ENCODE results near the gene RHOBTB3. TPM values are rescaled to one million over a fixed set of nuclear protein-coding genes. Genes with fewer than 3 reads are reported as not detected.
"Not testable (repeated sequence)": the region's sequence is repeated elsewhere in the genome, so short reads cannot be mapped to it uniquely, and the experiment has no call there.

RHOBTB3 gene, protein sequence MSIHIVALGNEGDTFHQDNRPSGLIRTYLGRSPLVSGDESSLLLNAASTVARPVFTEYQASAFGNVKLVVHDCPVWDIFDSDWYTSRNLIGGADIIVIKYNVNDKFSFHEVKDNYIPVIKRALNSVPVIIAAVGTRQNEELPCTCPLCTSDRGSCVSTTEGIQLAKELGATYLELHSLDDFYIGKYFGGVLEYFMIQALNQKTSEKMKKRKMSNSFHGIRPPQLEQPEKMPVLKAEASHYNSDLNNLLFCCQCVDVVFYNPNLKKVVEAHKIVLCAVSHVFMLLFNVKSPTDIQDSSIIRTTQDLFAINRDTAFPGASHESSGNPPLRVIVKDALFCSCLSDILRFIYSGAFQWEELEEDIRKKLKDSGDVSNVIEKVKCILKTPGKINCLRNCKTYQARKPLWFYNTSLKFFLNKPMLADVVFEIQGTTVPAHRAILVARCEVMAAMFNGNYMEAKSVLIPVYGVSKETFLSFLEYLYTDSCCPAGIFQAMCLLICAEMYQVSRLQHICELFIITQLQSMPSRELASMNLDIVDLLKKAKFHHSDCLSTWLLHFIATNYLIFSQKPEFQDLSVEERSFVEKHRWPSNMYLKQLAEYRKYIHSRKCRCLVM
- 105 and 134 TPM in 2 replicates for total RNA-seq (2014; rRNA removed; shearing (Covaris generic))

DNA sequence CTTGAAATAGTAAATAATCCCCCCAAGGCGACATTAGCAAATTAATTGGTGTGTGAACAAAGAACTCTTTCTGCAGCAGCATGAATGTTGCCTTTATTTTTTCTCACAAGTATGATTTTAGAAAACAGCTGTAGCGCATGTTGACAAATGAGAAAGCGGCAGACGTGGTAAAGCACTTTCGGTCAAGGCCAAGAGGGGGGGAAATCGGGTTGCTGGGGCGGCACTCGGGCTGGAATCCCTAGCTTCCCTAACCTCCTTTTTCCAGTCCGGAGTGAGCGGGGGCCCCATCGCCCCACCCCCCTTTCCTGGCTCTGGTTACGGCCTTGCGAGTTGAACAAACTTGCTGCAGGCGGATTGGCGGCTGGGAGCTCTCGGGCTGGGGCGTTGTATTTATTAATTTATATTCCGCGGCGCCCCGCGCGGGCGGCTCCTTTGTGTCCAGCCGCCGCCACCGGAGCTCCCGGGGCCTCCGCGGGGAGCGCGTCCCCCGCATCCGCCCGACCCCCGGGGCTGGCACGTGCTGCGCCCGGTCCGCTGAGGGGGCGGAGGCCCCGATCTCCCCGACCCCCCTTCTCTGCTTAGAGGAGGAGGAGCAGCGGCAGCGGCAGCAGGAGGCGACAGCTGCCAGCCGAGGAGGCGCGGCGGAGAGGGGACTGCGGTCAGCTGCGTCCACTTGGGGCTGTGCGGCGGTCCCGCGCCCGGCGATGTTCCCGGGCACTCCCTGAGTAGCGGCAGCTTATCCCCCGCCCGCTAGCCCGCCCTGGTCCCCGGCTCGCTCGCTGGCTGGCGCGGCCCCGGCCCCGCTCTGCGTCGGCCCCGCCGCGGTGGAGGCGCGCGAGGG, at the start of gene RHOBTB3:
TSS of gene RHOBTB3 (plus strand) at position 607 of the 841 bp plus-strand sequence. CDS start 347 bp downstream, outside the sequence.
- peak; percentile 95 for DNase-seq (ENCODE audit: low spot score)

DNA sequence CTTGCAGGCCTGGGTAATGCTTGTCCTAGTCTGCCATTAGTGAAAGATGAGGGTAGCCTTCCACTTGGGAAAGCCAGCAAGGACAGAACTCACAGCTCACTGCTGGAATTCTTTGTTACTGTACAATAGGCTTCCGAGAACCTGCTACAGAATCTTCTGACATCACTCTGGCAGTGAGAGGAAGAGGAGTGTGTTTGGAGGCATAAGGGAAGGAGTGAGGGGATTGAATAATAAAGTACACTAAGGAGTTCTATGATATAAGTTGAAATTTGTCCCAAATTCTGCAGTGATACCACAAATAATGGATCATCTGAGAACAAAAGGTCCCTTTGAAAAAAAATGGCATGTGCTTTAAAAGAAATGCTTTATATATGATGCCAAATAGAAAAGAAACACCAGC, 48.2 kb upstream of the RHOBTB3 start, which contains the start of gene SPATA9:
TSS of gene SPATA9 (minus strand) at position 101 of the 400 bp plus-strand sequence. CDS start 137 bp downstream, outside the sequence.
- no peak for DNase-seq (ENCODE audit: low spot score)

DNA sequence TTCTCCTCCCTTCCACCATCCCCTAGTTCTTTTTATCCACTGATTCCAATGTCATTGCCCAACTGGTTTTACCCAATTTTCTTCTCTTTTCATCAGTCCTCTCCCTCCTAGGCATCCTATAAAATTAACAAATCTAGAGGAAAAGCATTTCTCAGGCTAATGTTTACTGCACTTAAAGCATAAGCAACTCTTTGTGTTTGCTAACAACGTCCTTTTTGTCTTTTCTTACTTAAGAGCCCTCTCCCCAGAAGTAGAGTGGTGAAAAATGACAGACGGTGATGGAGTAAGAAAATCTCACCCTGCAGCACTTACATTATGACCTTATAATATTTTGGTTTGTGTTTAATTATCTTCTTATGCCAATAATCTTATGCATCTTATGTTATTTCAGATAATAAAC, 46.8 kb upstream of the RHOBTB3 start:
- DNase-seq (ENCODE audit: low spot score): no peak

DNA sequence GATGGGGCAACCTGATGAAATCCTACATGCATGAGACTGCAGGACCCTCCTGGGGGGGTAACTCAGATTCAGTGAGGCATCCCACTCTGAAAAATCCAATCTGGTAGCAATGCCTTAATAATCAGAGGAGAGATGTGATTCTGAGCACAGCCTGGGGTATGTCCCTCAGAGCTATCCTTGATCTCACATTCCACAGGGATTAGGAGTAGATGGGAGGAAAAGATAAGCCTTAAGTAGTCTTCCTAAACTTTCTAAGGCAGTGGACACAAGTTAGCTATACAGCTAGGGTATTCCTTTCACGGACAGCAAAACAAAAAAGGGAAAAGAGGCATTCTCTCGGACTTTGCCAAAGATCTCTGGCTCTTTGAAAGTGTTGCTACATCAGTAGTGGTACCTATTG, 44.5 kb upstream of the RHOBTB3 start:
- DNase-seq (ENCODE audit: low spot score): no peak

DNA sequence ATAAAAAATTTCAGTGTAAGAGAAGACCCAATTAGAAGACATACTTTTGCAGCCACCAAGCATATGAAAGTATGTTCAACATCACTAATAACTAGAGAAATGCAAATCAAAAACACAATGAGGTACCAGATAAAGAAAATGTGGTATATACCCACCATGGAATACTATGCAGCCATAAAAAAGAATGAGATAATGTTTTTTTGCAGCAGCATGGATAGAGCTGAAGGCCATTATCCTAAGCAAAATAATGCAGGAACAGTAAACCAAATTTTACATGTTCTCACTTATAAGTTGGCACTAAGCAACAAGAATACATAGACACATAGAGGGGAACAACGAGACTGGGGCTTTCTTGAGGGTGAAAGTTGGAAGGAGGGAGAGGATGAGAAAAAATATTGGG, 41.5 kb upstream of the RHOBTB3 start:
- DNase-seq (ENCODE audit: low spot score): no peak

DNA sequence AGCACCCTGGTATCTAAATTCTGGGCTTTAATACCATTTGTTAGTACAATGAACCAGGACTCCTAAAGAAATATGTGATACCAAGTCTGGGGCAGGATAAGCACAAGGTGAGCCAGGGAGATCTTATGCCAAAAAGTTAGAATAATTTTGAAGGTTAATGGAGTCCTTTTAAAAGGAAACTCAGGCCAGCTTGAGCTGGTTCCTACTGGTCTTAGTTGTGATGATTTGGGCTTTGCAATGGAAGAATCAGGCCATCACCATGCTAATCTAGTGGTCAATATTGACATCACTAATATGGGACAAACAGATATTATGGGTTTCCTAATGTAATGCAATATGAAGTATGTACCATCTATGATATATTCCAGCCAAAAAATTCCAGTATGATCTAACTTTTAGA, 40.8 kb upstream of the RHOBTB3 start:
- DNase-seq (ENCODE audit: low spot score): no peak

DNA sequence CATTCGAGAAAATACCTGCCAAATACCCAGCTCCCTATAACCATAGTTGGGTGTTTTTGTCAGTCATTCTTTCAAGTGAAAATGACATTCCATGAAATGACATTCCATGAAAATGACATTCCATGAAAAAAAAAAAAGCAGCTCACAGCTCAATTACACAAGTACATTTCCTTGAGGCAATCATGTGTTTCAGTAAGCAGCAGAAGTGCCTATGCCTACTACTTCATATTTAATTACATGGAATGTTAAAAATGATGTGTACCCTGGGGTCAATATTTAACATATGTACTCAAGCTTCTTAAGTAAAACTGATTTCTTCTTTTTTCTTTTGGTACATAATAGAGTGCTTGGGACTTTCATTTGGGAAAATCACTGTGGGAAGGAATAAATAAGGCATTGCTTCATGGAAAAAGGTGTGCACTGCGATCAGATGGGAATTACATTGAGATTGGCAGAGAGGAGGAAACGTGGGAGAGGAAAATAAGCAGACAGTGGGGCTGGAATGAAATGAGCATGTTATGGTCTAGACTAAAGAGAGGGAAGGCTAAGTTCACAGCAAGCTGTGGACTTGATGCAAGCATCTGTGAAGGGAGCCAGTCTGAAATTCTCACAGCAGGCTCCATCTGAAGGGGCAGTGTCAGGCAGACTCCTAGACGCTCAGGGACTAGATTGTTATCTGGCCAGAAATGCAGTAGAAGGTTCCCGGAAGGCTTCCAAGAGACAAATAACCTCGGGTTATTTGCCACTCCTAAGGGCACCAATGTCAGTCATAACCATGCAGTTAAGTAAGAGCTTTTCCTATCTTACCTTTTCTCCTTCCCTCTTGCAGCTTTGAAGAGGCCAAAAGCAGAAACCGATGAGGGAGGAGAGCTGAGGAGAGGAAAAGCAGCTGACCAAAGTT, 33.1 kb upstream of the RHOBTB3 start:
- DNase-seq (ENCODE audit: low spot score): no peak

DNA sequence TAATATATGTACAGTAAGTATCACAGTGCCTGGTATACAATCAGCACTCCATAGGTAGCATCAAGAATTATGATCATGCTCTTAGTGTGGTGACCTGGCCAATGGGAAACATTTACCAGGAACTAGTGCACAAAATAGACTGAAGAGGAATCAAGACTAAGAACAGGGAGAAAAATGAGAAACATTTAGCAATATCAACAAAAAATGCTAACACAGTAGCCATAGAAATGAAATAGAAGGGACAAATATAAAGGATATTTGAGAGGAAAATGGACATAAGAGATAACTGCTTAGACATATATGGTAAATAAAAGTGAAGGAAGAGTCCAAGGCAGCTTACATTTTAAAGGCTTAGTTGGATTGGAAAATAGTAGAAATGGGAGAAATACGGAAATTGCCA, 31.8 kb upstream of the RHOBTB3 start:
- no peak for DNase-seq (ENCODE audit: low spot score)

DNA sequence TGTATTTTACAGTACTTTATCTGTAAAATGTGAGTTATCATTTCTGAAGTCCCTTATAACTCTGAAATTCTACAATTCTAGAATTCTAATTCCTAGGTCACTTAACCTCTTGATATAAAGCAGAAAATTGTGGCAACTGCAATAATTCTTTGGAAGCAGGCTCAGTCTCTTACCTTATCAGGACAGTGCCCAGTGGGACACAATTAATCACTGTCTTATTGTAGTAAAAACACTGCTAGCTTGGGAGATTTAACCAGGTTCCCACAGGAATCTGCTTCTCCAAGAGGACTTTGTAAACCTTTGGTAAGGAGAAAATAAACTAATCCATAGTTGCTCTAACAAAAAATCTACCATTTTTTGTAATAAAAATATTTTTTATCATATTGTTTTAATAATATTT, 30.1 kb upstream of the RHOBTB3 start:
- no peak for DNase-seq (ENCODE audit: low spot score)

DNA sequence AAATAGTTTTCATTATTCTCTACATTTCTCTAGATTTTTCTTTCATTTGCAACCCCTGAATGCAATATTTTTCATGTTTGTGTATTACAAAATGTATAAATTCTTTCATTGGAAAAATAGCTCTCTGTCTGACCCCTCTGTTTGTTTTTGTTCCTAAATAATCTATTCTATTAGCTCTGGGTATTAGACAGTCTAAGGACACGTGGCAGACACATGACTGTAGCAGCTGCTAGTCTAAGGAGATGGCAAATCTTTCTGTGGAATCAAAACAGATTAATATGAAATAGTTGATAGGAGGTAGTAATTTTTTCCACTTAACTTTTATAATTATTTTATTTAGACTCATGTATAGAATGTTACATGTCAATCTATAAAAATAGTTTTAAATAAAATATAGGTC, 27.0 kb upstream of the RHOBTB3 start:
- no peak for DNase-seq (ENCODE audit: low spot score)

DNA sequence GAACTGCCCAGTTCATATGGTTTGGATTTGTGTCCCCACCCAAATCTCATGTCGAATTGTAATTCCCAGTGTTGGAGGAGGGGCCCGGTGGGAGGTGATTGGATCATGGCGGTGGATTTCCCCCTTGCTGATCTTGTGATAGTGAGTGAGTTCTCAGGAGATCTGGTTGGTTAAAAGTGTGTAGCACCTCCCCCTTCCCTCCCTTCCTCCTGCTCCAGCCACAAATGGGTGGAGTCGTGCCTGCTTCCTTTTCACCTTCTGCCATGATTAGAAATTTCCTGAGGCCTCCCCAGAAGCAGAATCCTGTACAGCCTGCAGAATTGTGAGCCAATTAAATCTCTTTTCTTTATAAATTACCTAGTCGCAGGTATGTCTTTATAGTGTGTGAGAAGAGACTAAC, 24.9 kb upstream of the RHOBTB3 start:
- not testable (repeated sequence) for DNase-seq (ENCODE audit: low spot score)

DNA sequence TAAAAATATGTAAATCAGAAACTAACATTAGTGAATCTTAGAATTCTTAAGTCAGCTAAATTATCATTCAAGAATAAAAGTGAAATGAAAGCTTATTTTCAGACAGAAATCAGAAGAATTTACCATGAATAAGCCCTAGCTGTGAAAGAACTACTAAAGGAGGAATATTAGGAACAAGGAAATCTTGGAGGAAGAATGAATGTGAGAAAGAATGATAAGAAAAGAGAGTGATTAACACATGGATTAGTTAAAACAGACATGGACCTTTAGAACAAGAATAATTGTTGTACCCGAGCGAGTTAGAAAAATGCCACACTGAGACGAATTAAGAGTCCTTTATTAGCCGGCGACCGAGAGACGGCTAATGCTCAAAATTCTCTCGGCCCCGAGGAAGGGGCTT, 24.1 kb upstream of the RHOBTB3 start:
- no peak for DNase-seq (ENCODE audit: low spot score)

DNA sequence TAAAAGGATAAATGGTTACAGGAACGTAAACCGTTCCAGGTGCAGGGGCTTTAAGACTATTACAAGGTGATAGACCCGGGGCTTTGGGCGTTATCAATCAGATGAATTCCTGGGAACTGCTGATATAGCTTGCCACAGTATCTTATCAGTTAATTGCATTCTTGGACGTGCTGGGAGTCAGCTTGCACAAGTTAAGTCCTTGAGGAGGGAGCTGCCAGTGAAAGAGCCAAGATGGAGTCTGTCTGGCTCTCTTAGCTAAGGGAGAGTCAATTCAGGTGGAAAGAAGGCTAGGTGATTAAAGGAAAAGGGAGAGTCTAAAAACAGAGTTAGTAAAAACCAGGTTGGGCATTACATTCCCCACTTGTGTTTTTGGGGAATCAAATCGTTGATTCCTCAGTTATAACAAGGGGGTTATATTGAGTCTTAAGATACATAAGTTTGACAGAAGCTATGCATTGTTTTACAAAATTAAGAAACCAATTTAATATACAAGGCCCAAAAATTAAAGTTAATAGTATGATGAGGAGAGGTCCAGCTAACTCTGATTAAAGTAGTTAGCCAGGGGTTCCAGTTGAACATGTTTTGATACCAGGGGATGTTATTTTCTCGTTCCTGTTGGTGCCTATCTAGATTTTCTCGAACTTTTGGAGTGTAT, 23.5 kb upstream of the RHOBTB3 start:
- DNase-seq (ENCODE audit: low spot score): not testable (repeated sequence)

DNA sequence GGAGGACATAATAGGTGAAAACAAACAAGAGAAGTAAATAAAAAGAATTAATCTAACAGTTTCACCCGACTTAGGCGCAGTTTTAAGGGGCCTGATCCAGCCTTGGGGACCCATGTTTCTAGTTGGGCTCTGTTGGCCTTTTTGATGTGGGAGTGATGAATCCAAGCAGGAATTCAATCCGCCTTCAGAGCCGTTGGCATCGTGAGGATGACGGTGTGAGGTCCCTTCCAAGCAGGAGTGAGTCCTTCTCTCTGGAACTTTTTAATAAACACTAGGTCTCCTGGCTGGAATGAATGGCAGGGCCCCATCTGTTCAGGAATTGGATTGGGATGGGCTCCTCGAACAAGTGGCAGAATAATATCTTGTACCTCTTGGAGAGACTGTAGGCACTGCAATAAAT, 22.3 kb upstream of the RHOBTB3 start:
- no peak for DNase-seq (ENCODE audit: low spot score)

DNA sequence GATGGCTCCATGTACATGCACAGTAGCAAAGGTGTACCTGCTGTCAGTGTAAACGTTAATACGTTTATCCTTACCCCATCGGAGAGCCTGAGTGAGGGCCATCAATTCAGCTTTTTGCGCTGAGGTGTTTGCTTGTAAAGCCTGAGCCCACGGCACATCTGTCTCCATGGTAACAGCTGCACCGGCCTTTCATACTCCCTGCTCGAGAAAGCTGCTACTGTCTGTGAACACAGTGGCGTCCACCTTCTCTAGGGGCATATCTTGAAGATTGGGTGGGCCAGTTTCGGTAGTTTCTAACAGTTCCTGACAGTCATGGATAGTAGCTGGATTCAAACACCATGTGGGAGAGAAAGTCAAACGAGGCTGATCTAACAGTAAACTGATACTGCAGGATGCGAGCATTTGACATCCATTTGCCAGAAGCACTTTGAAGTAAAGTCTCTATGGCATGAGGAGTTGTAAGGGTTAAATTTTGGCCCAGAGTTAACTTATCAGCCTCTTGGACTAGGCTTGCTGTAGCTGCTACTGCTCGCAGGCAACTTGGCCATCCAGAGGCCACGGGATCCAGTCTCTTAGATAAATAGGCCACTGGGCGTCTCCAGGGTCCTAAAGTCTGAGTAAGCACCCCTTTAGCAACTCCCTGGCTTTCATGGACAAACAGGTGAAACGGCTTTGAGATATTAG, 21.0 kb upstream of the RHOBTB3 start:
- peak; percentile 56 for DNase-seq (ENCODE audit: low spot score)

DNA sequence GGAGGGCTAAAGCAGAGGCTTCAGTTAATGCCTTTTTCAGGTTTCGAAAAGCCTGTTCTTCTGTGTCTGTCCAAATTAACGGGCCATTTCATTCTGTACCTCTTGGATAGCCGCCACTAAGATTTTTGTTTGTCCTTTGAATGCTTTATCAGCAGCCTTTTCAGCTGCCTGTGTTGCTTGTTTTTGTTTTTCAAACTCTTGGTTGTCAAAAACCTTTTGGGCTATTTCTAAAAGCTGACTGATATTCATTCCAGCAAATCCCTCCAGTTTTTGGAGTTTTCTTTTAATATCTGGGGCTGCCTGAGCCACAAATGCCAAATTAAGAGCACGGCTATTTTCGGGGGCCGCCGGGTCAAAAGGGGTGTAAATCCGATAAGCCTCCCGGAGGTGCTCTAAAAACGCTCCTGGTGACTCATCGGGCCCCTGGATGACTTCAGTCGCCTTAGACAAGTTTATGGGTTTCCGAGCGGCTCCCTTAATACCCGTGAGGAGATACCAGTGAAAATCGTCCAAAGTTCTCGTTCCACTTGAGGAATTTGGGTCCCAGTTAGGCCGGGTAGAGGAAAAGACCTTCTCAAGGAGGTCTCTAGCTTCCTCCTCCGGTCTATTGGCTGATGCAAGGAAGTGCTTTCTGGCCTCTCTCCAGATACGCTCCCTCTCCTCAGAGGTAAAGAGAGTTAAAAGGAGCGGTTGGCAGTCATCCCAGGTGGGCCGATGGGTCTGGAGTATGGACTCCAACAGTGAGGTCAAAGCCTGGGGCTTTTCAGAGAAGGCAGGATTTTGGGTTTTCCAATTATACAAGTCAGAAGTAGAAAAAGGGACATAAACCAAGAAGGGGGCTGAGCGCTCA, 20.3 kb upstream of the RHOBTB3 start:
- not testable (repeated sequence) for DNase-seq (ENCODE audit: low spot score)

DNA sequence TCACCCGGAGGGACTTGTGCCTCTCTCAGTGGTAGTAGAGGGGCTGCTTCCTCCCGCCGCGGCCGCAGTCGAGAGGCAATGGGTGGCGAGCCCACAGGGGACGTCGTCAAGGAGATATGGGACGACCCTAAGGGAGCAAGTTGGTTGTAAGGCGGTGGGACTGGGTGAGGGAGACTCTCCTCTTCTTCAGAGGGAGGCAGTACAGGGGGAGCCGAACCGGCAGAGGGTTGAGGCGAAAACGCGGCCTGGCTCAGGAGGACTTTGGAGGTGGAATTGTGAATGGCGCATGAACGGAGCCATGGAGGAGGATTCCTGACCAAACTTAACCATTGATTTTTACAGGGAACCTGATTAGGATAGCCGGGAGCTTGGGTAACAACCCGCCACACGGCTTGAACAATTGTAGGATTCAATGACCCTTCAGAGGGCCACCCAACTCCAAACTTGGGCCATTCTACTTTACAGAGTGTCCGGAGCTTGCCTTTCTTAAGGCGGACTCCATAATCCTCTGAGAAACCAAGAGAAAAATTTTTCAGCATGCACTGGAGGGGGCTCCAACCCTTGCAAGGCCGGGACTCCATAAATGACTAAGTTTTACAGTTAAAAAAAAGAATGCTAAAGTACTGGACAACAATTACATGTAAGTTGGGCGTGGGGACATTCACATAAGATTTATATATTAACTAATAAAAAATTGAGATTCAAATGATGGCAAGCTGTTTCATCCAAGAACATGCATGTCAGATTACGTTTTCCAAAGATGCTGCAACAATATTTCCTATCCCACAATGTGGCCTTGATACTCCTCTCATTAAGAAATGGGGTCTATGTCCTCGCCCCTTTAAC, 19.4 kb upstream of the RHOBTB3 start:
- no peak for DNase-seq (ENCODE audit: low spot score)

DNA sequence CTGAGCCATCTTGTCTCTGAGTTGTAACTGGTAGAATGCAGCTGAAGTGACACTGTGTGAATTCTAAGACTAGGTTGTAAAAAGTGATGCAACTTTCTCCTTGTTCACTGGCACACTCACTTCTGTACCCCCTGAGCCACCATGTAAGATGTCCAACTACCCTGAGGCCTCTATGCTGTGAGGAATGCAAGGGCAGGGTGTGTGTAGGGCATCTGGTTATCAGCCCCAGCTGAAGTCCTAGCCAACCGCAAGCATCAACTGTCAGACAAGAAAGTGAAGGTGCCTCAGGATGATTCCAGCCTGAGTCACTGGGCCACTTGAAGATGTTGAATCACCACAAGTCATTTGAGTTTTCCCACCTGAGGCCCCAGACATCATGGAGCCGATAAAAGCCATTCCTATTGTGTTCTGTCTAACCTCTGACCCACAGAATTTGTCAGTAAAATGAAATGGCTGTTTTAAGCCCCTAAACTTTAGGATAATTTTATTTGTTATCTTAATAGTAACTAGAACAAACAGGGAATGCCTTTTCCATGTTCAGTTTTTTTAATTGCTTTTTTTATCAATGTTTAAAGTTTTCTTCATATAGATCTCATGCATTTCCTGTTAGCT, 18.7 kb upstream of the RHOBTB3 start:
- DNase-seq (ENCODE audit: low spot score): peak; percentile 90

All from H4 (cell line).